ENCODE measurements around the gene AP4S1.
"Not testable (repeated sequence)": the region's sequence is repeated elsewhere in the genome, so short reads cannot be mapped to it uniquely, and the experiment has no call there.

The AP4S1 gene

GRCh38 chr14:31070431-31070830 lies 45.0 kb downstream of the AP4S1 start:
- Histone ChIP-seq H3K4me1 (ENCODE audit: control insufficient read depth, insufficient read depth, low read length) (no peaks in the 10 kb centered on the region), H3K27me3 (ENCODE audit: control insufficient read depth, insufficient read depth, low read length) (no peaks in the 10 kb centered on the region), H3K36me3 (ENCODE audit: insufficient read depth, low read length) (no peaks in the 10 kb centered on the region), H3K9ac (ENCODE audit: low read depth, low read length) (no peak overlapping the region), H3K4me3 (ENCODE audit: low read length) (no peak overlapping the region), H3K4me2 (ENCODE audit: low read length) (no peak overlapping the region), H3K9me3 (replicated peaks; ENCODE audit: low read length) (no peaks in the 10 kb centered on the region)

GRCh38 chr14:31071151-31071550 lies 45.7 kb downstream of the AP4S1 start:
- H3K27me3 ChIP-seq (ENCODE audit: control insufficient read depth, insufficient read depth, low read length): no peaks in the 10 kb centered on the region

GRCh38 chr14:31075144-31075543 lies 49.7 kb downstream of the AP4S1 start:
- H3K27me3 ChIP-seq (ENCODE audit: control insufficient read depth, insufficient read depth, low read length): no peaks in the 10 kb centered on the region
- no peak overlapping the region for H3K4me2 ChIP-seq (ENCODE audit: low read length)
- peaks cover 4% of the 10 kb centered on the region for H3K4me1 ChIP-seq (ENCODE audit: control insufficient read depth, insufficient read depth, low read length)
- no peaks in the 10 kb centered on the region for H3K36me3 ChIP-seq (ENCODE audit: insufficient read depth, low read length)
- H3K4me3 ChIP-seq (ENCODE audit: low read length): no peak overlapping the region
- H3K9ac ChIP-seq (ENCODE audit: low read depth, low read length): no peak overlapping the region
- no peaks in the 10 kb centered on the region for H3K9me3 ChIP-seq (replicated peaks; ENCODE audit: low read length)

More at GRCh38 chr14:31071151-31071550, 45.7 kb downstream of the AP4S1 start:
- no peak overlapping the region for H3K4me2 ChIP-seq (ENCODE audit: low read length)
- no peaks in the 10 kb centered on the region for H3K4me1 ChIP-seq (ENCODE audit: control insufficient read depth, insufficient read depth, low read length)
- H3K4me3 ChIP-seq (ENCODE audit: low read length): no peak overlapping the region
- no peaks in the 10 kb centered on the region for H3K9me3 ChIP-seq (replicated peaks; ENCODE audit: low read length)
- no peaks in the 10 kb centered on the region for H3K36me3 ChIP-seq (ENCODE audit: insufficient read depth, low read length)
- H3K9ac ChIP-seq (ENCODE audit: low read depth, low read length): no peak overlapping the region

- Histone ChIP-seq H3K4me2 (ENCODE audit: low read length) (no peak overlapping the region), H3K4me1 (ENCODE audit: control insufficient read depth, insufficient read depth, low read length) (peaks cover 8% of the 10 kb centered on the region), H3K36me3 (ENCODE audit: insufficient read depth, low read length) (no peaks in the 10 kb centered on the region), H3K9ac (ENCODE audit: low read depth, low read length) (no peak overlapping the region), H3K4me3 (ENCODE audit: low read length) (no peak overlapping the region), H3K9me3 (replicated peaks; ENCODE audit: low read length) (no peaks in the 10 kb centered on the region), H3K27me3 (ENCODE audit: control insufficient read depth, insufficient read depth, low read length) (no peaks in the 10 kb centered on the region)
Observed at GRCh38 chr14:31078766-31079165, 53.3 kb downstream of the AP4S1 start.

GRCh38 chr14:31080056-31080455 lies 54.6 kb downstream of the AP4S1 start:
- H3K27me3 ChIP-seq (ENCODE audit: control insufficient read depth, insufficient read depth, low read length): no peaks in the 10 kb centered on the region
- H3K36me3 ChIP-seq (ENCODE audit: insufficient read depth, low read length): no peaks in the 10 kb centered on the region
- no peak overlapping the region for H3K9ac ChIP-seq (ENCODE audit: low read depth, low read length)

GRCh38 chr14:31080484-31080883 lies 55.0 kb downstream of the AP4S1 start:
- Histone ChIP-seq H3K4me3 (ENCODE audit: low read length) (no peak overlapping the region), H3K9ac (ENCODE audit: low read depth, low read length) (no peak overlapping the region), H3K9me3 (replicated peaks; ENCODE audit: low read length) (no peaks in the 10 kb centered on the region), H3K27me3 (ENCODE audit: control insufficient read depth, insufficient read depth, low read length) (no peaks in the 10 kb centered on the region), H3K36me3 (ENCODE audit: insufficient read depth, low read length) (no peaks in the 10 kb centered on the region), H3K4me1 (ENCODE audit: control insufficient read depth, insufficient read depth, low read length) (peaks cover 8% of the 10 kb centered on the region), H3K4me2 (ENCODE audit: low read length) (peak overlapping the region; percentile 16)

More at GRCh38 chr14:31080056-31080455, 54.6 kb downstream of the AP4S1 start:
- Histone ChIP-seq H3K9me3 (replicated peaks; ENCODE audit: low read length) (no peaks in the 10 kb centered on the region), H3K4me1 (ENCODE audit: control insufficient read depth, insufficient read depth, low read length) (peaks cover 8% of the 10 kb centered on the region), H3K4me2 (ENCODE audit: low read length) (peak overlapping the region; percentile 16), H3K4me3 (ENCODE audit: low read length) (no peak overlapping the region)

- Histone ChIP-seq H3K4me2 (ENCODE audit: low read length) (no peak overlapping the region), H3K4me3 (ENCODE audit: low read length) (no peak overlapping the region), H3K9me3 (replicated peaks; ENCODE audit: low read length) (no peaks in the 10 kb centered on the region), H3K36me3 (ENCODE audit: insufficient read depth, low read length) (no peaks in the 10 kb centered on the region), H3K27me3 (ENCODE audit: control insufficient read depth, insufficient read depth, low read length) (no peaks in the 10 kb centered on the region), H3K9ac (ENCODE audit: low read depth, low read length) (no peak overlapping the region), H3K4me1 (ENCODE audit: control insufficient read depth, insufficient read depth, low read length) (peaks cover 8% of the 10 kb centered on the region)
Observed at GRCh38 chr14:31083781-31084180, 58.3 kb downstream of the AP4S1 start.

- no peak overlapping the region for H3K9ac ChIP-seq (ENCODE audit: low read depth, low read length)
- H3K4me3 ChIP-seq (ENCODE audit: low read length): no peak overlapping the region
- H3K9me3 ChIP-seq (replicated peaks; ENCODE audit: low read length): no peaks in the 10 kb centered on the region
- no peak overlapping the region for H3K4me2 ChIP-seq (ENCODE audit: low read length)
- H3K4me1 ChIP-seq (ENCODE audit: control insufficient read depth, insufficient read depth, low read length): peaks cover 8% of the 10 kb centered on the region
- no peaks in the 10 kb centered on the region for H3K36me3 ChIP-seq (ENCODE audit: insufficient read depth, low read length)
- no peaks in the 10 kb centered on the region for H3K27me3 ChIP-seq (ENCODE audit: control insufficient read depth, insufficient read depth, low read length)
Observed at GRCh38 chr14:31084385-31084784, 58.9 kb downstream of the AP4S1 start.

GRCh38 chr14:31085027-31085426 lies 59.6 kb downstream of the AP4S1 start:
- no peak overlapping the region for H3K9ac ChIP-seq (ENCODE audit: low read depth, low read length)
- H3K27me3 ChIP-seq (ENCODE audit: control insufficient read depth, insufficient read depth, low read length): no peaks in the 10 kb centered on the region
- no peaks in the 10 kb centered on the region for H3K9me3 ChIP-seq (replicated peaks; ENCODE audit: low read length)
- peaks cover 5% of the 10 kb centered on the region for H3K4me1 ChIP-seq (ENCODE audit: control insufficient read depth, insufficient read depth, low read length)
- H3K4me3 ChIP-seq (ENCODE audit: low read length): no peak overlapping the region
- H3K4me2 ChIP-seq (ENCODE audit: low read length): no peak overlapping the region
- H3K36me3 ChIP-seq (ENCODE audit: insufficient read depth, low read length): no peaks in the 10 kb centered on the region

GRCh38 chr14:31086466-31086865 lies 61.0 kb downstream of the AP4S1 start:
- H3K4me3 ChIP-seq (ENCODE audit: low read length); H3K27me3 ChIP-seq (ENCODE audit: control insufficient read depth, insufficient read depth, low read length); H3K9ac ChIP-seq (ENCODE audit: low read depth, low read length); H3K4me2 ChIP-seq (ENCODE audit: low read length); H3K36me3 ChIP-seq (ENCODE audit: insufficient read depth, low read length); H3K9me3 ChIP-seq (replicated peaks; ENCODE audit: low read length): not testable (repeated sequence)
- peaks cover 14% of the 10 kb centered on the region for H3K4me1 ChIP-seq (ENCODE audit: control insufficient read depth, insufficient read depth, low read length)

GRCh38 chr14:31090883-31091764 lies 65.7 kb downstream of the AP4S1 start:
- Histone ChIP-seq H3K4me2 (ENCODE audit: low read length) (peak overlapping the region; percentile 26), H3K9ac (ENCODE audit: low read depth, low read length) (peak overlapping the region; percentile 42), H3K4me3 (ENCODE audit: low read length) (no peak overlapping the region), H3K9me3 (replicated peaks; ENCODE audit: low read length) (no peaks in the 10 kb centered on the region), H3K36me3 (ENCODE audit: insufficient read depth, low read length) (no peaks in the 10 kb centered on the region), H3K27me3 (ENCODE audit: control insufficient read depth, insufficient read depth, low read length) (no peaks in the 10 kb centered on the region), H3K4me1 (ENCODE audit: control insufficient read depth, insufficient read depth, low read length) (peaks cover 16% of the 10 kb centered on the region)

GRCh38 chr14:31092160-31092708 lies 66.8 kb downstream of the AP4S1 start:
- Histone ChIP-seq H3K36me3 (ENCODE audit: insufficient read depth, low read length) (no peaks in the 10 kb centered on the region), H3K4me2 (ENCODE audit: low read length) (no peak overlapping the region), H3K9me3 (replicated peaks; ENCODE audit: low read length) (no peaks in the 10 kb centered on the region), H3K4me1 (ENCODE audit: control insufficient read depth, insufficient read depth, low read length) (peaks cover 16% of the 10 kb centered on the region), H3K9ac (ENCODE audit: low read depth, low read length) (no peak overlapping the region), H3K4me3 (ENCODE audit: low read length) (no peak overlapping the region), H3K27me3 (ENCODE audit: control insufficient read depth, insufficient read depth, low read length) (no peaks in the 10 kb centered on the region)

Data from skeletal muscle satellite cell (primary cell).